GM12872 (cell line): ENCODE results near the gene VAMP4.

Experiments used
- TF ChIP-seq, protein P1 (sequence below): IDR thresholded peaks from 3 replicates; pipeline ENCODE4 v1.5.1; 2011; ENCODE audit warnings: low read depth, mild to moderate bottlenecking, low read length, moderate library complexity; ENCODE audit not compliant: insufficient read depth

Gene VAMP4

DNA sequence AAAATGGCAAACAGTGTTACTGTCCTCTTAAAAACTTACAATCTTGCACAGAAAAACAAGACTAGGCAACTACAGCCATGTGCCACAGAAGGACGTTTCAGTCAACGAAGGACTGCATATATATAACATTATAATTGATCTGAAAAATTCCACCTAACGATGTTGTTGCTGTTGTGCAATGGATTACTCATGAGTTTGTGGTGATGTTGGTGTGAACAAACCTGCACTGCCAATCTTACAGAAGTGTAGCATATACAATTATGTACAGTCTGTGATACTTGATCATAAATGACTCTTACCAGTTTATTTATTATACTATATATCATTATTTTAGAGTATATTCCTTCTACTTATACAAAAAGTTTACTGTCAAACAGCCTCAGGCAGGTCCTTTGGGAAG lies 6.8 kb upstream of the VAMP4 start:
- TF ChIP-seq, protein P1, sequence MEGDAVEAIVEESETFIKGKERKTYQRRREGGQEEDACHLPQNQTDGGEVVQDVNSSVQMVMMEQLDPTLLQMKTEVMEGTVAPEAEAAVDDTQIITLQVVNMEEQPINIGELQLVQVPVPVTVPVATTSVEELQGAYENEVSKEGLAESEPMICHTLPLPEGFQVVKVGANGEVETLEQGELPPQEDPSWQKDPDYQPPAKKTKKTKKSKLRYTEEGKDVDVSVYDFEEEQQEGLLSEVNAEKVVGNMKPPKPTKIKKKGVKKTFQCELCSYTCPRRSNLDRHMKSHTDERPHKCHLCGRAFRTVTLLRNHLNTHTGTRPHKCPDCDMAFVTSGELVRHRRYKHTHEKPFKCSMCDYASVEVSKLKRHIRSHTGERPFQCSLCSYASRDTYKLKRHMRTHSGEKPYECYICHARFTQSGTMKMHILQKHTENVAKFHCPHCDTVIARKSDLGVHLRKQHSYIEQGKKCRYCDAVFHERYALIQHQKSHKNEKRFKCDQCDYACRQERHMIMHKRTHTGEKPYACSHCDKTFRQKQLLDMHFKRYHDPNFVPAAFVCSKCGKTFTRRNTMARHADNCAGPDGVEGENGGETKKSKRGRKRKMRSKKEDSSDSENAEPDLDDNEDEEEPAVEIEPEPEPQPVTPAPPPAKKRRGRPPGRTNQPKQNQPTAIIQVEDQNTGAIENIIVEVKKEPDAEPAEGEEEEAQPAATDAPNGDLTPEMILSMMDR = no peak

DNA sequence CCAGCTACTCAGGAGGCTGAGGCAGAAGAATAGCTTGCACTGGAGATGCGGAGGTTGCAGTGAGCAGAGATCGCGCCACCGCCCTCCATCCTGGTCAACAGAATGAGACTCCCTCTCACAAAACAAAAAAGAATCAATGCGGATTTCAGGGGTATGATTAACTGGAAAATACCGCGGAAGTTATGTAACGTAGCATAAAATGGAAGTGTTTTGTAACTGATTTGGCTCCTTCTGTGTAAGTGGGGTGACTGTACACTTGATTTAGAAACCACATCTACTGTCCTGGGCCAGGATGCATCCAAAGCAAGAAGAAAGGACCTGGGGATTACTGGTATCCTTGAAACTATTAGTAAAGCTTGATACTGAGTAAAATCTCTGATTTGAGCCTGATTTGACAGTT lies 3.1 kb upstream of the VAMP4 start:
- TF ChIP-seq, protein P1 = no peak

DNA sequence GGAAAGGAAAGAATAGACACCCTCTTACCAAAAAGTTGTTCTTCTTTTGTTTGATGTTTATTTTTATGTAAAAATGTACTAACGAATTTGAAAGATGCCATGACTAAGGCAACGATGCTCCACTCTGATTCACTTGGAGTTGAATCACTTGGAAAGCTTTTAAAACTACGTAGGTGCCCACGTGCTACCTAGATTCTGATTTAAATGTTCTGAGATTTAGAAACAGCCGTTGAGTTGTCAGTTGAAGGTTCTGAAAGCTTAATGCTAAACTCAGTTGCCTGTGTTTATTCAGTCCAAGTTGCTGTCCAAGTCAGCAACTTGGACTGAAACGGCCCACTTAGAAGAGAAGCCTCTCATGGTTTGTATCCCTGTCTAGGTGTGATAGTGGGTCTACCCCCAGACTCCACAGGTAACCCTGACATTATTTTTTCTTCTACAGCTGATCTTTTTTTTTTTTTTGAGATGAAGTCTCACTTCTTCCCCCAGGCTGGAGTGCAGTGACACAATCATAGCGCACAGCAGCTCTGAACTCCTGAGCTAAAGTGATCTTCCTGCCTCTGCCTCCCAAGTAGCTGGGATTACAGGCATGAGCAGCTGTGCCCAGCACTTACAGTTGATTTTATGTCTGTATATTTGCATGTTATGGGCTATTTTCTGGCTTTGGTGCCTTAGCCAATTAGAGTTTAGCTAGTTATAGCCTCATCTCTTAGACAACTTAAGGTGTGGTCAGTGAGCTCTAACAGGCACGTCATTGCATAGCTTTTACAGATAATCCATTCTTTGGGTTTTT lies 1.4 kb upstream of the VAMP4 start:
- TF ChIP-seq, protein P1 = no peak

DNA sequence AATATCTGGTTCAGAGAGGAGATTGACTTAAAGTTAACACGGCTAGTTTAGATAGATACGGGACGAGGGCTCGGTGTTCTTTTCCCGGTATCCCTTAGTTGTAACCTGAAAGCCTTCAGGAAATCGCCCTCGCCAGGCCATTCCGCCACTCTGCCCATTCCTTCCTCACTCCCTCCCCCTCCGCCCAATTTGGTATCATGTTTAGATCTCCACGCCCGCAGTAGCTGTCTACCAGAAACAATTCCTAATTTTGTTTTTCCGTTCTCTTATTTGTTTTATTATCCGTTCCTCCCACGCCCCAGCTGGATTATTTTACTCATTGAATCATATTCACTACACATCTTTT lies 685 bp upstream of the VAMP4 start:
- TF ChIP-seq, protein P1 = no peak

DNA sequence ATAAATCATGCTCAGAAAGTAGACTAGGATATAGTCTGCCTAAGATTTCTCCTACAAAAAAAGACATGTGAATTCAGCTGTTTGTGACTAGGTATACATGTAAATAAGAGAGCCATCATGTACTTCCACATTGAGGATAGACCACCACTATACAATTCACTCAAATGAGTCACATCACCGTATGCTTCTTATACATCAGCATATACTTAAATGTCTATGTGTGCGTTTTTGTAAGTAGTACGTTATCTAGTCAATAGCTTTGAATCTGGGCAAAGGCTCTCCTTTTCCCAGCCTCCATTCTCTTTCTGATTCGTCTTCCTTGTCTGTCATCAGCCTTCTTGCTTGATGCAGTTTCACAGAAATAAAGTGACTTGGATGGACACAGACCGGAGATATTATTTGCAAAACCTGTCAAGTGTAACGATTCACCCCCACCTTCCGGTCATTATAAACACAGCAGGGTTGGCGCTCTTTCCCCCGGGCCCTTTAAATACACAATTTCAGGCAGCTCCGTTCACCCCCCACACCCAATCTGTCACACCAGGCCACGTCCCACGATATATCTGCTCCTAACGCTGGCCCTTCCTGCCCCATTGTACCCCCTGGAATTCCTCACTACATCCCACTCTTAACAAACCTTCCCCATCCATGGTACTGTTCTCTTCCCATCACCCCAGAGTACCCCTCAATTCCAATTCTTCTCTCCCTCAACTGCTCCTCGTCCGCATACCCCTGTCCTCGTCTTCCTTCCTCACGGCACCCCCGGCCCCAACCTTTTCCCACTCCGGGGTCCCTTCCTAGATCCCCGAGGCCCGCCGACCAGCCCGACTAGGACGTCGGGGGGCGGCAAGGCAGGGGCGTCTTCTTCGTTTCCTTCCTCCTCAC lies 636 bp downstream of the VAMP4 start:
- TF ChIP-seq, protein P1 = no peak

DNA sequence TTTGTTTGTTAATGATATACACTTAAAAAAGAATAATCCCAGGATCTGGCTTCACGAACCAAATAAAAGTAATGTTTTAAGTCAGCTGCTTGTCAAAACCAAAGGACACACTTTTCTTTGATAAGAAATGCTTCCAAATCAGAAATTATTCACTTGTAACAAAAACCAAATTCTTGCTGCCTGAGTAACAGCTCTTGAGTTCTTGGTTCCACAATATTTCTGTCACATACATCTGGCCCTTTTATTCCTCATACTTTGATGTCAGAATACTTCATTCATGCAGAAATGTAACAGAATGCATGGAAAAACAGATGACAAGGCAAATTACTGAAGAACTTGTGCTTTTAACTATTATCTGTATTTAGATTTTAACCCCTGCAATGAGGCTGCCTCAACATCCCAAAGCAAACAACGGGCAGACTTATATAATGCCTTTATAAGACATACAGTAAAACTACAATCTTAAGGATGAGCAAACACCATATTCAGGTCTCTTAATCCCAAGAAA lies 1.5 kb downstream of the VAMP4 start:
- TF ChIP-seq, protein P1 = no peak

DNA sequence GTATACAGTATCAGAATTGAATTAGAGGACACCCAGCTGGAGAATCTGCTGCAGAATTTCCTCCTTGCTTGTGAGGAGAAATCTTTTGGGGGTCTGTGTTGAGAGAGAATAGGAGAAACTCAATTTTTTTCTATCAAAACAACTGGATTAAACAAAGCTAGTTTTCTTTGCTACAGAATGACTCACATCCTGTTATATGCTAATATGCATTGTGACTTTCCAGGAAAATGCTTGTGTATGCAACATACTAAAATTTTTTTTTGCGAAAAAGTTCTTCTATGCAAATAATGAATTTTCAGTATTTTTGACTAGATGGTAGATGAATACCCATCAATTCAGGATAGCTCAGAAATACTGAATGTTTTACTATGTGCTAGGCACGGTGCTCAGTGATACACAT lies 2.2 kb downstream of the VAMP4 start:
- TF ChIP-seq, protein P1 = no peak
